Stimulated activated CD4-positive, alpha-beta T cell treated with anti-CD3 and anti-CD28 coated beads, Interleukin-1b, Interleukin-23, amount 100 ng/mL, for 1 hour (primary cell): ENCODE data around the gene CCNL1.
"Not testable (repeated sequence)": the region's sequence is repeated elsewhere in the genome, so short reads cannot be mapped to it uniquely, and the experiment has no call there.

Source experiments
- DNase-seq, 2 donors: peaks; one replicate each; pipeline ENCODE4 v3.0.0-alpha.2; 2020; ENCODE audit warnings: low read depth in 2 of 2

CCNL1 gene

DNA sequence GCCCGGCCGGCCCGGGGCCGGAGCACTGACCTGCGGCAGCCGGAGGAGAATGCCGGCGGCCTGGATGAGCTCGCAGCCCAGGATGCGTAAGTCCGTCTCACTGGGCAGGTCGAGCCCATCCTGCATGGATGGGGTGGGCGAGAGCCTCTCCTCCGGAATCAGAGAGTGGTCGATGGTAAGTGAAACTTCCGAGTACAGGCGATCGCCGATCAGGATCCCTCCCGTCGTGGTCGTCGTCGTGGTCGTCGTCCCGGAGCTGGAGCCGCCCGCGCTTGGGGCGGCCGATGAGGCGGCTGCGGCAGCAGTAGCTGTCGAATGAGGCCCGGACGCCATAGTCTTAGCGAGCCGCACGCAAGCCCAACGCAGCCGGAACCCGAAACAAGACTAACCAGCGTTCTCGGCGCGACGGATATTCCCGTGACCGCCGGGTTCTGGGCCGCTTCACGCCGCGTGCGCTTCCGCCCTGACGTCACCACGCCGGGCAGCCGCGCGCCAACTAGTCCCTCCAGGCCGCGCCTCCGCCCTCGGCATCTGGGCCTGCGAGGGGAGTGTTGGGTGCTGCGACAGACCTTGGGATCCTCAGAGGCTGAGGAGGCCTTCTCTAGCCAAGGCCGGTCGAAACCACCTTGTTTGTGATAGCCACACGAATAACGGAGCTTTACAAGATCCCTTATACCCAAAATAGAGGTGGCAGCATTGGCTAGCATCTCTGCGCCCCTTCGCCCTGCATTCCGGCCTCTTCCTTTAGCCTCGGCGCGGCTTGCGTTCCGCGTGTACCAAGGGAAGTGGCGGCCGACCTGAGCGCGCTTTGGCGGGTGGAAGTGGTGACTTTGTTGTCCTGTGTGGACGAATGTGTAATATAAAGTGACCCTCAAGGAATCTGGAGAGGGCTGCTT is at the start of gene CCNL1:
CCNL1 (minus strand) TSS at position 386 of the 896 bp plus-strand sequence; CDS start at position 333, 53 bp downstream.
- DNase-seq, result peak; percentile 92 to 93

- DNase-seq, result no peak
These were observed 44.9 kb upstream of the CCNL1 start for GRCh38 chr3:157204880-157205279.

DNA sequence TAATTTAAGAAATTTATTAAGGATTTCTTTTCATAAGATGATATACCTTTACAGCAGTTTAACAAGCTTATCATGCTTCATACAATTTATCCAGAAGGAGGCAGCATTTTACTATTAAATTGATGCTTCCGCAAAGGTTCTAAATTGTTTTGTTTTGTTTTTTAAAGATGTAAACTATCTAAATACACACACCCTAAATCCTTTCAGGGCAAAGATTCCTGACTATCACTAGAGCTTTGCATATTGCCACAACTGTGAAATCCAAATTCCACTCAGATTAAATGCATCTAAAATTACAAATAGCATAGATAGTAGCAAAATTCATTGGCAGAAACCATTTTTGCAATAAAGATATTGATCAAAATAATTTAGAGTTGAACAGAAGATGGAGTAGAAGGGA is 44.5 kb upstream of the CCNL1 start:
- no peak for DNase-seq

DNA sequence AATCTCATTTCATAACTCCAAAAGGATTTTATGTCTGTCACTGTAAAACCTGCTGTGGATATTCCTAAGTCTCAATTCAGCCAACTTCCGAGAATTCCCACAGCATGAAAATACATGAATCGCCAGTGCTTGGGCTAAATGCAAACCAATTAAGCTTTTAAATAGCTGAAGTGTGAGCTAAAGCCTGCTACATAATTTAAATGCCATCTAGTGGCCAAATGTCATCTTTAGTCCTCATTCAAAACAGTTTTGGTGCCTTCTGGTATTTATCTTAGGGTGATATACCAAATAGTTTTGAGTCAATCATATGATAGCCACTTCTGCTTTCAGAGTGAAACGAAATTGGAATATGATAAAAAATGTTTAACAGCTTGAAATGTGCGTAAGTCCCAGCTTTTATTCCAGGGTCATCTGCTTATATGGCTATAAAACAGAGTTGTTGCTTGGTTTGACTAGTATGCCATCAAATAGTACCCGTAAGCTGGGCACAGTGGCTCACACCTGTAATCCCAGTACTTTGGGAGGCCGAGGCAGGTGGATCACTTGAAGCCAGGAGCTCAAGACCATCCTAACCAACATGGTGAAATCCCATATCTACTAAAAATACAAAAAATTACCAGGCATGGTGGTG is 41.8 kb upstream of the CCNL1 start:
- no peak for DNase-seq

DNA sequence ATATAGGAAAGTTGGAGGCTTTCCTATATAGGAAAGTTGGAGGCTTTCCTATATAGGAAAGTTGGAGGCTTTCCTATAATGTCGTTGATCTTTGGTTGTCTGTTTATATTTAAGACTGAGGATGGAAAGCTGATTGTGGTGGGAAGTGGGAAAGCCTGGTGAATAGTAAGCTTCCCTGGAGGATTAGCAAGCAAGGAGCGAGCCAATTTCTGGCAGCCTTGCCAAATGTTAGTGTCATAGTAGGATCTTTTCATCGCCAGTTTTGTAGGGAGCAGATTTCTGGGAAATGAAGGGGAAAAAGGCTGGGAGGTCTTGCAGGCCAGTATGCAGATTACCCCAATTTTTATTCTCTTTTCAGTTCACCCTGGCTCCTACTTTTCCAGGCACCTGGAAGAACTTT is 39.9 kb upstream of the CCNL1 start:
- DNase-seq, result no peak

DNA sequence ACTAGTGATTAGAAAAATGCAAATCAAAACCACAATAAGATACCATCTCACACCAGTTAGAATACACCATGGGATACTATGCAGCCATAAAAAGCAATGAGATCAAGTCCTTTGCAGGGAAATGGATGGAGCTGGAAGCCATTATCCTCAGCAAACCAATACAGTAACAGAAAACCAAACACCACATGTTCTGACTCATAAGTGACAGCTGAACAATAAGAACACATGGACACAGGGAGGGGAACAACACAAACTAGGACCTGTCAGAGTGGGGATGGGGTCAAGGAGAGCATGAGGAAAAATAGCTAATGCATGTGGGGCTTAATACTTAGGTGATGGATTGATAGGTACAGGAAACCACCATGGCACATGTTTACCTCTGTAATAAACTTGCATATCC is 36.0 kb upstream of the CCNL1 start:
- no peak for DNase-seq

- DNase-seq, result not testable (repeated sequence)
These were observed 31.2 kb upstream of the CCNL1 start for GRCh38 chr3:157191149-157191548.

DNA sequence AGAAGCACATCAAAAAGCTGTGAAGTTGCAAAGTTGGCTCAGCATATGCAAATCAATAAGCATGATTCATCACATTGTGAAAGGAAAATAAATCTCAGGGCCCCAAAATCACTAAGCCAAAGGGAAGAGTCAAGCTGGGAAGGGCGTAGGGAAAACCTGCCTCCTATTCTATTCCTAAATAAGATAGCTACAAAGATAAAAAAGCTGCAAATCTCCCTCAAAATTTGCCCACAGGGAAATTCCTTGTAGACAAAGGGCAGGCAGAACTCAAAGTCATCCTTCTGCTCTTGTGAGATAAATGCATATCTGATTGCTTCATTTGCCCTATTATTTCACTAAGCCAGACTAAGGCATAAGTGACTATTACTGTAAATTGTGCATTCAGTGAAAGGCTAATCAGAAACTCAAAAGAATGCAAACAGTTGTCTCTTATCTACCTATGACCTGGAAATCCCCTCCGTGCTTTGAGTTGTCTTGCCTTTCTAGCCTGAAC is 30.5 kb upstream of the CCNL1 start:
- DNase-seq, result no peak

DNA sequence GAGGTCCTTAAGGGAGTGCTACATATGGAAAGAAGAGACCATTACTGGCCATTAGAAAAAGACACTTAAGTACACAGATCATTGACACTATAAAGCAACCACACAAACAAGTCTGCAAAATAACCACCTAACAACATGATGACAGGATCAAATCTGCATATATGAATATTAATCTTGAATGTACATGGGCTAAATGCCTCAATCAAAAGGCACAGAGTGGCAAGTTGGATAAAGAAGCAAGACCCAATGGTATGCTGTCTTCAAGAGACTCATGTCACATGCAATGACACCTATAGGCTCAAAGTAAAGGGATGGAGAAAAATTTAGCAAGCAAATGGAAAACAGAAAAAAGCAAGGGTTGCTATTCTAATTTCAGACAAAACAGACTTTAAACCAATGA is 28.4 kb upstream of the CCNL1 start:
- DNase-seq, result no peak

- no peak for DNase-seq
These were observed 22.9 kb upstream of the CCNL1 start for GRCh38 chr3:157182879-157183278.

GRCh38 chr3:157180262-157180661 is 20.3 kb upstream of the CCNL1 start:
- DNase-seq, result no peak

DNA sequence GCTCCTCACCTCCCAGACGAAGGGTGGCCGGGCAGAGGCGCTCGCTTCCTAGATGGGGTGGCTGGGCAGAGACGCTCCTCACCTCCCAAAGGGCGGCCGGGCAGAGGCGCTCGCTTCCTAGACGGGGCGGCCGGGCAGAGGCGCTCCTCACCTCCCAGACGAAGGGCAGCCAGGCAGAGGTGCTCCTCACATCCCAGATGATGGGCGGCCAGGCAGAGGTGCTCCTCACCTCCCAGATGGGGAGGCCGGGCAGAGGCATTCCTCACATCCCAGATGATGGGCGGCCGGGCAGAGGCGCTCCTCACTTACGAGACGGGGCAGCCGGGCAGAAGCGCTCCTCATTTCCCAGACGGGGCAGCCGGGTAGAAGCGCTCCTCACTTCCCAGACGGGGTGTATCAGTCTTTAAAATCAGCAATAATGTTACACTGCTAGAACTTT is 19.4 kb upstream of the CCNL1 start:
- no peak for DNase-seq

- DNase-seq, result not testable (repeated sequence)
These were observed 18.8 kb upstream of the CCNL1 start for GRCh38 chr3:157178503-157179364.

DNA sequence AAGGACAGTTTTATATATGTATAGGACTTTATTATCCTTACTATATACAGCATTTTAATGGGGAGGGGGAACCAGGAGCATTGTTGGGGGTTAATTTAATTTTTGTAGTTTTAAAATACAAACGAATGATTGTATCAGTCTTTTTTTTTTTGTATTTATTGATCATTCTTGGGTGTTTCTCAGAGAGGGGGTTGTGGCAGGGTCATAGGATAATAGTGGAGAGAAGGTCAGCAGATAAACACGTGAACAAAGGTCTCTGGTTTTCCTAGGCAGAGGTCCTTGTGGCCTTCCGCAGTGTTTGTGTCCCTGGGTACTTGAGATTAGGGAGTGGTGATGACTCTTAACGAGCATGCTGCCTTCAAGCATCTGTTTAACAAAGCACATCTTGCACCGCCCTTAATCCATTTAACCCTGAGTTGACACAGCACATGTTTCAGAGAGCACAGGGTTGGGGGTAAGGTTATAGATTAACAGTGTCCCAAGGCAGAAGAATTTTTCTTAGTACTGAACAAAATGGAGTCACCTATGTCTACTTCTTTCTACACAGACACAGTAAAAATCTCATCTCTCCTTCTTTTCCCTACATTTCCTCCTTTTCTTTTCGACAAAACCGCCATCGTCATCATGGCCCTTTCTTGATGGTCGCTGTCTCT is 18.0 kb upstream of the CCNL1 start:
- not testable (repeated sequence) for DNase-seq

GRCh38 chr3:157176934-157177333 is 17.0 kb upstream of the CCNL1 start:
- no peak for DNase-seq

- no peak for DNase-seq
These were observed 16.0 kb upstream of the CCNL1 start for GRCh38 chr3:157175691-157176507.

DNA sequence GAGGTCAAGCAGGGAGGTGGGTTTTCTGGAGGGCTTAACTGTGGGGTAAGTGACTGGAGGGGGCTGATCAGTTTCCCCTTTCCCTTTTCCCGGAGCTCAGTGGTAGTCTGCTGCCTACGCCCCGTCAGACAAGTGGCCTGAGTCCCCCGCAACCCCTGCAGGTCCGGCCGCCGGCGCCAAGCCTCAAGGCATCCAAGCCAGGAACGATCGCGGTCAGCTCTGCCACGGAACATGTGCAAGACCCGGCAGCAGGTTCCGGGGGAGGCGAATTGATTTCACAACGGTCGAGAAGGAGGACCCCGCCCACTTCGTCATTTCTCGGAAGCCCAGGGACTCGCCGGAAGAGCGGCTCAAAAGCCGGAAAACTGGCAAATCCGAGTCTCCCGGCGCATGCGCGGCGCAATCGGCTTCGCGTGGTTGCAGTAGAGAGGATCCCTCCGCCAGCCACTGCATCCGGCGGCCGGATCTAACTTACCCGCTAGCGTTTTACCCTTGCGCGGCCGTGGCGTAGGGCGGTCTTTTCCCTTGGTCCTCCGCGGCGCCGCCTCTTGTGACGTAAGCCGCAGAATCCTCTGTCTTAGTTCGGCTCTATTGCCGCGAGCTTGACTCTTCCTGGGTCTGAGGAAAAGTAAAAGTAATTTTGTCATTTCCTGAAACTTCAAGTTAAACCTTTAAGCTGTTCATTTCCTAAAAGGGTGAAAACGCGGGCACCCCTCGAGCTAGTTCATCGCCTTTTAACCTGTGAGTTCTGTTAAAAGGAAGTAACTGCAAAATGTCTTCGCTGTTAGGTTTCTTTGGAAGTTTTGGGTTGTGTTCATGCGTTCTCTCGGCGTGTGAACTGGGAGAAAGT is 14.9 kb upstream of the CCNL1 start:
- DNase-seq, result peak; percentile 92 to 97

DNA sequence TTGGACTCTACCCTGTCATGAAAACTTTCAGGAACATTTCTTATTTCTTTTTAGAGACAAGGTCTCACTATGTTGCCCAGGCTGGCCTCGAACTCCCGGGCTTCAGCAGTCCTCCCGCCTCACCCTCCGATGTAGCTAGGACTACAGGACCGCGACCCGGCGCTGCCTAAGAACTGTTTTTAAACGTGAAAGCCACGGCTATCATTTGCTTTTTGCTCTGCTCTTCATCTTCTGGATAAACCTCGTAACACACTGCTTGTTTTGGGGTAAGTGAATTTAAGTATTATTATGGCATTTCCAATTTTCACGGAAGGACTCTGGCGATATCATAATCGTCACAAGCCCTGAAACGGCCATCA is 14.3 kb upstream of the CCNL1 start:
- no peak for DNase-seq

- DNase-seq, result not testable (repeated sequence)
These were observed 13.4 kb upstream of the CCNL1 start for GRCh38 chr3:157173343-157173742.

- DNase-seq, result no peak
These were observed 12.8 kb upstream of the CCNL1 start for GRCh38 chr3:157172746-157173145.
